Measurements from ENCODE around the gene EDIL3. TPM values are rescaled to one million over a fixed set of nuclear protein-coding genes. Genes with fewer than 3 reads are reported as not detected.

The EDIL3 gene
- total and polyA plus RNA-seq, 2 of the 8 experiments (the other 6 are each of a cell fraction or from before 2014, with no cell fraction given), result 14.7 to 47.2 TPM

GRCh38 chr5:84163671-84164070 is 221.0 kb downstream of the EDIL3 start:
- Histone ChIP-seq H4K20me1 (replicated peaks in 1 of 2; ENCODE audit: control insufficient read depth in 1 of 2, insufficient read depth in 2 of 2, low read length in 2 of 2) (no peaks in the 10 kb centered on the region), H3K4me1 (replicated peaks in 1 of 4; ENCODE audit: control insufficient read depth in 3 of 4, insufficient read depth in 4 of 4, low read length in 3 of 4) (no peaks in the 10 kb centered on the region), H2AK5ac (ENCODE audit: low read depth, low read length) (no peak overlapping the region), H3K9me3 (ENCODE audit: insufficient read depth in 2 of 2, low read depth in 1 of 2, low read length in 1 of 2) (no peaks in the 10 kb centered on the region), H2AFZ (ENCODE audit: low read length) (no peak overlapping the region), H4K8ac (ENCODE audit: extremely low read depth, insufficient read depth, low read length) (no peak overlapping the region), H3K9ac (replicated peaks in 1 of 4; ENCODE audit: extremely low read depth in 1 of 4, low read depth in 3 of 4, low read length in 3 of 4) (no peak overlapping the region), H4K5ac (ENCODE audit: insufficient read length, low read depth, low read length) (no peak overlapping the region), H4K91ac (replicated peaks; ENCODE audit: insufficient read length, low read length) (no peak overlapping the region), H3K23ac (ENCODE audit: insufficient read length) (no peak overlapping the region), H2BK15ac (ENCODE audit: low read length) (no peak overlapping the region), H3K79me1 (ENCODE audit: low read depth, low read length) (no peaks in the 10 kb centered on the region), H3K4ac (replicated peaks; ENCODE audit: insufficient read length, low read depth, low read length) (no peak overlapping the region), H3K36me3 (ENCODE audit: control insufficient read depth in 2 of 4, insufficient read depth in 4 of 4, low read length in 3 of 4) (peaks cover 0 to 4% (median 0%) of the 10 kb centered on the region in 4 experiments; a peak in 2 of 8 replicates), H3K27ac (ENCODE audit: low read depth, low read length) (no peak overlapping the region), H3K4me3 (ENCODE audit: extremely low read depth in 1 of 4, insufficient read depth in 2 of 4, low read depth in 3 of 4, low read length in 4 of 4) (no peak overlapping the region), H2BK20ac (ENCODE audit: low read length) (no peak overlapping the region), H3K4me2 (ENCODE audit: insufficient read depth in 1 of 2, low read depth in 2 of 2, low read length in 2 of 2) (no peak overlapping the region), H3K27me3 (replicated peaks in 1 of 4; ENCODE audit: control insufficient read depth in 3 of 4, extremely low read depth in 1 of 4, insufficient read depth in 3 of 4, low read length in 3 of 4) (no peaks in the 10 kb centered on the region), H3K14ac (ENCODE audit: insufficient read length) (no peak overlapping the region), H3K79me2 (ENCODE audit: control insufficient read depth in 1 of 2, insufficient read depth in 2 of 2, low read length in 2 of 2) (no peaks in the 10 kb centered on the region), H2BK120ac (replicated peaks; ENCODE audit: low read depth, low read length) (no peak overlapping the region), H3K18ac (ENCODE audit: extremely low read depth, low read length) (no peak overlapping the region), H2BK5ac (ENCODE audit: low read depth, low read length) (no peak overlapping the region), H2BK12ac (ENCODE audit: low read depth, low read length) (no peak overlapping the region), H3K23me2 (ENCODE audit: low read depth, low read length) (no peaks in the 10 kb centered on the region), H3K56ac (replicated peaks; ENCODE audit: insufficient read length, low read depth, low read length) (no peak overlapping the region)
- DNase-seq (ENCODE audit: low read depth in 1 of 2, low spot score in 2 of 2) (no peak), FAIRE-seq (no peak)
- TF ChIP-seq CEBPB (IDR thresholded peaks at IDR 0.05; ENCODE audit: low read depth, low read length), result no peak
- TF ChIP-seq JUND (IDR thresholded peaks at IDR 0.05; ENCODE audit: low read length), result no peak
- no peak for TF ChIP-seq NANOG (IDR thresholded peaks at IDR 0.05; ENCODE audit: insufficient read depth, low read depth, low read length, poor library complexity, severe bottlenecking)
- no peak for TF ChIP-seq BCL11A (IDR thresholded peaks at IDR 0.05; ENCODE audit: low read depth in 2 of 2, low read length in 2 of 2)
- no peak for TF ChIP-seq TAF1 (IDR thresholded peaks at IDR 0.05; ENCODE audit: low read depth, low read length)
- TF ChIP-seq KDM4A (IDR thresholded peaks at IDR 0.05; ENCODE audit: low read depth, low read length, severe bottlenecking), result no peak
- no peak for TF ChIP-seq EGR1 (IDR thresholded peaks at IDR 0.05; ENCODE audit: borderline replicate concordance, low read depth, low read length)
- WGBS, 2 experiments (ENCODE audit: extremely low coverage in 1 of 2, insufficient coverage in 1 of 2, insufficient read length in 1 of 2, insufficient replicate concordance in 2 of 2, low coverage in 1 of 2, low lambda C conversion rate in 2 of 2, missing lambda C conversion rate in 1 of 2), result 92% methylated on average over 1 of the region's 1 CpG; no CpG with 5 or more reads in 1 of the 2 experiments
- ChIA-PET CTCF (ENCODE audit: partially characterized antibody) (no interaction called here), POLR2A (ENCODE audit: partially characterized antibody) (no interaction called here)

All from H1 (cell line).